ENCODE data around the gene BLNK.
"Not testable (repeated sequence)": the region's sequence is repeated elsewhere in the genome, so short reads cannot be mapped to it uniquely, and the experiment has no call there.

The BLNK gene

GRCh38 chr10:96309628-96310320, 38.4 kb upstream of the BLNK start:
- no peak overlapping the region for H3K27ac ChIP-seq (ENCODE audit: extremely low read depth, low read depth, low read length)
- TF ChIP-seq ZNF366 (tag by site-specific recombination; conservative IDR thresholded peaks at IDR 0.05) = no peak
- no peak for TF ChIP-seq ZNF112 (tag by site-specific recombination; IDR thresholded peaks at IDR 0.05)
- no peak for TF ChIP-seq ZNF433 (tag by site-specific recombination; IDR thresholded peaks at IDR 0.05; ENCODE audit: low read depth)
- CTCF ChIA-PET = interaction anchor here (0.7 to 1.1 kb wide), 3 partner anchors 16 to 80 kb away, joined by 3 to 5 read pairs (median 5); no protein-coding TSS in a partner anchor
- no peaks in the 10 kb centered on the region for H3K36me3 ChIP-seq (ENCODE audit: control insufficient read depth in 2 of 2, insufficient read depth in 1 of 2, low read length in 2 of 2)
- POLR2A ChIA-PET = no interaction called here
- H3K4me3 ChIP-seq (ENCODE audit: low read depth, low read length) = no peak overlapping the region
- H3K9me3 ChIP-seq (ENCODE audit: control insufficient read depth, insufficient read depth, low read depth, low read length) = no peaks in the 10 kb centered on the region
- no peaks in the 10 kb centered on the region for H3K4me1 ChIP-seq (ENCODE audit: control insufficient read depth, insufficient read depth, low read length)

DNA sequence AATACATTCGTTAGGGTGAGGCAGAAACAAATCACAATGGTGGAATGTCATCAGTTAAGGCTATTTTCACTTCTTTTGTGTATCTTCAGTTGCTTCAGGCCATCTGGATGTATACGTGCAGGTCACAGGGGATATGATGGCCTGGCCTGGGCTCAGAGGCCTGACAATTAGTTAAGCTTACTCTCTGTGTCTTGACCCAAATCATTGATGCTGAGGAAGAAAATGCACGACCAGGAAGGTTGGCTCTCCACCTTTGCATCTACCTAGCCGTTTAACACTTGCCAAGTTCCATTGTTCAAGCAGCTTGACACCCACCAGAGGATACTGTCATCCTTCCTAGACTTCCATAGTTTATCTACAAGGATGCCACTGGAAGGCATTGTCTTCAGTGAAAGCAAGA, 37.5 kb upstream of the BLNK start:
- POLR2A ChIA-PET; H3K9me3 ChIP-seq (ENCODE audit: control insufficient read depth, insufficient read depth, low read depth, low read length); H3K4me3 ChIP-seq (ENCODE audit: low read depth, low read length); H3K4me1 ChIP-seq (ENCODE audit: control insufficient read depth, insufficient read depth, low read length); H3K27ac ChIP-seq (ENCODE audit: extremely low read depth, low read depth, low read length); H3K36me3 ChIP-seq (ENCODE audit: control insufficient read depth in 2 of 2, insufficient read depth in 1 of 2, low read length in 2 of 2): not testable (repeated sequence)
- CTCF ChIA-PET = interaction anchor here (0.6 to 1.0 kb wide), 2 partner anchors 30 to 622 kb away, joined by 3 to 6 read pairs; no protein-coding TSS in a partner anchor

DNA sequence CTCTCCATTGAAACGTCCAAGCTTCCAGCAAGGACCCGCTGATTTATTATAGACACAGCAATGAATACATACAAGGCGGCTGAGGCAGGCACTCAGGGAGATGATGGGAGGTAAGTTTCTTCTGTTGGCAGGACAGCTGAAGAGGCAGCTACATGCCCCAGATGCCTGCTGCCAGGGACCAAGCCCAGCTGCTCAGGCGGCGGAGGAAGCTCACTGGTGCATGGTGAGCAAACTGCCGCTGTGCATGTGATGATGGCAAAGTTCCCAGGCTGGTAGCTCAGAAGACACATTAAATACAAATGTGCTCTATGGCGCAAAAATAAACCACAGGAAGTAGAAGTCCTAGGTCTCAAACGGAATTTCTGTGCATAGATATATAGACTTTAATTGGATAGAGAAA, 35.1 kb upstream of the BLNK start:
- Histone ChIP-seq H3K9me3 (ENCODE audit: control insufficient read depth, insufficient read depth, low read depth, low read length) (no peaks in the 10 kb centered on the region), H3K4me3 (ENCODE audit: low read depth, low read length) (no peak overlapping the region), H3K27ac (ENCODE audit: extremely low read depth, low read depth, low read length) (no peak overlapping the region), H3K4me1 (ENCODE audit: control insufficient read depth, insufficient read depth, low read length) (no peaks in the 10 kb centered on the region), H3K36me3 (ENCODE audit: control insufficient read depth in 2 of 2, insufficient read depth in 1 of 2, low read length in 2 of 2) (no peaks in the 10 kb centered on the region)
- CTCF ChIA-PET = interaction anchor here (0.6 to 1.7 kb wide), 3 partner anchors 16 to 33 kb away, joined by 3 to 7 read pairs (median 4); no protein-coding TSS in a partner anchor
- no peak for TF ChIP-seq ZNF223 (tag by site-specific recombination; IDR thresholded peaks at IDR 0.05)
- no peak for TF ChIP-seq GFI1B (tag by site-specific recombination; IDR thresholded peaks at IDR 0.05)
- TF ChIP-seq SCRT2 (tag by site-specific recombination; IDR thresholded peaks at IDR 0.05) = no peak
- TF ChIP-seq, protein P1, sequence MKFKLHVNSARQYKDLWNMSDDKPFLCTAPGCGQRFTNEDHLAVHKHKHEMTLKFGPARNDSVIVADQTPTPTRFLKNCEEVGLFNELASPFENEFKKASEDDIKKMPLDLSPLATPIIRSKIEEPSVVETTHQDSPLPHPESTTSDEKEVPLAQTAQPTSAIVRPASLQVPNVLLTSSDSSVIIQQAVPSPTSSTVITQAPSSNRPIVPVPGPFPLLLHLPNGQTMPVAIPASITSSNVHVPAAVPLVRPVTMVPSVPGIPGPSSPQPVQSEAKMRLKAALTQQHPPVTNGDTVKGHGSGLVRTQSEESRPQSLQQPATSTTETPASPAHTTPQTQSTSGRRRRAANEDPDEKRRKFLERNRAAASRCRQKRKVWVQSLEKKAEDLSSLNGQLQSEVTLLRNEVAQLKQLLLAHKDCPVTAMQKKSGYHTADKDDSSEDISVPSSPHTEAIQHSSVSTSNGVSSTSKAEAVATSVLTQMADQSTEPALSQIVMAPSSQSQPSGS (tag by site-specific recombination; IDR thresholded peaks at IDR 0.05; ENCODE audit: low read depth) = no peak
- no peak for TF ChIP-seq ZNF658 (tag by site-specific recombination; IDR thresholded peaks at IDR 0.05)
- no peak for TF ChIP-seq ZFP3 (tag by site-specific recombination; IDR thresholded peaks at IDR 0.05; ENCODE audit: low read depth)
- TF ChIP-seq ZNF785 (tag by site-specific recombination; IDR thresholded peaks at IDR 0.05) = no peak
- TF ChIP-seq ZNF639 (tag by site-specific recombination; IDR thresholded peaks at IDR 0.05) = no peak
- TF ChIP-seq ZNF426 (tag by site-specific recombination; IDR thresholded peaks at IDR 0.05) = no peak
- TF ChIP-seq ZBTB17 (tag by site-specific recombination; IDR thresholded peaks at IDR 0.05) = no peak
- TF ChIP-seq ZNF433 (tag by site-specific recombination; IDR thresholded peaks at IDR 0.05; ENCODE audit: low read depth) = no peak
- TF ChIP-seq WT1 (tag by site-specific recombination; IDR thresholded peaks at IDR 0.05) = no peak
- no peak for TF ChIP-seq ZNF302 (tag by site-specific recombination; IDR thresholded peaks at IDR 0.05; ENCODE audit: low read depth)
- TF ChIP-seq ZNF777 (tag by site-specific recombination; IDR thresholded peaks at IDR 0.05; ENCODE audit: borderline replicate concordance) = no peak
- no peak for TF ChIP-seq ZFP37 (tag by site-specific recombination; IDR thresholded peaks at IDR 0.05)
- no peak for TF ChIP-seq ZNF707 (tag by site-specific recombination; IDR thresholded peaks at IDR 0.05)
- no peak for TF ChIP-seq ZNF449 (tag by site-specific recombination; IDR thresholded peaks at IDR 0.05)
- no peak for TF ChIP-seq ZNF202 (tag by site-specific recombination; IDR thresholded peaks at IDR 0.05; ENCODE audit: borderline replicate concordance)
- TF ChIP-seq ZNF214 (tag by site-specific recombination; IDR thresholded peaks at IDR 0.05; ENCODE audit: borderline replicate concordance) = no peak
- no peak for TF ChIP-seq HOXA7 (CRISPR knock-in tag; IDR thresholded peaks at IDR 0.05; ENCODE audit: borderline replicate concordance)
- POLR2A ChIA-PET = interaction anchor here (1.1 kb wide), 1 partner anchor 177 kb away, joined by 3 read pairs; the partner anchor contains the start of gene ZNF518A

Data from HEK293 (cell line).